GM21515 (cell line): Measurements from ENCODE around the gene CTTN.

ENCODE experiments used
- ATAC-seq: cut with Tn5 transposase; IDR thresholded peaks from one replicate; pipeline ENCODE4 v1.9.1; 2021; ENCODE audit not compliant: unreplicated experiment

Gene CTTN

GRCh38 chr11:70397983-70398833 lies at the start of gene CTTN:
TSS of gene CTTN (plus strand) at chr11:70398529. CDS start at chr11:70407298, 8,769 bp downstream.
- ATAC-seq = peak; percentile 53

GRCh38 chr11:70348608-70349007 lies 49.7 kb upstream of the CTTN start:
- no peak for ATAC-seq

- ATAC-seq = no peak
Observed at GRCh38 chr11:70351646-70352045, 46.7 kb upstream of the CTTN start.

- no peak for ATAC-seq
Observed at GRCh38 chr11:70352100-70352499, 46.2 kb upstream of the CTTN start.

- no peak for ATAC-seq
Observed at GRCh38 chr11:70352601-70353000, 45.7 kb upstream of the CTTN start.

- ATAC-seq = no peak
Observed at GRCh38 chr11:70353329-70353728, 45.0 kb upstream of the CTTN start.

- no peak for ATAC-seq
Observed at GRCh38 chr11:70353900-70354568, 44.3 kb upstream of the CTTN start.

GRCh38 chr11:70354629-70355028 lies 43.7 kb upstream of the CTTN start:
- no peak for ATAC-seq

GRCh38 chr11:70358753-70359152 lies 39.6 kb upstream of the CTTN start:
- ATAC-seq = no peak

- no peak for ATAC-seq
Observed at GRCh38 chr11:70359451-70360205, 38.7 kb upstream of the CTTN start.

GRCh38 chr11:70360211-70360610 lies 38.1 kb upstream of the CTTN start:
- ATAC-seq = no peak

- no peak for ATAC-seq
Observed at GRCh38 chr11:70364178-70364577, 34.2 kb upstream of the CTTN start.

GRCh38 chr11:70364745-70365543 lies 33.4 kb upstream of the CTTN start:
- ATAC-seq = no peak

GRCh38 chr11:70365544-70365927 lies 32.8 kb upstream of the CTTN start:
- no peak for ATAC-seq

GRCh38 chr11:70367071-70367470 lies 31.3 kb upstream of the CTTN start:
- ATAC-seq = no peak

GRCh38 chr11:70368961-70369360 lies 29.4 kb upstream of the CTTN start:
- no peak for ATAC-seq

- no peak for ATAC-seq
Observed at GRCh38 chr11:70371241-70371640, 27.1 kb upstream of the CTTN start.

GRCh38 chr11:70372076-70372475 lies 26.3 kb upstream of the CTTN start:
- ATAC-seq = no peak

GRCh38 chr11:70376621-70377020 lies 21.7 kb upstream of the CTTN start:
- ATAC-seq = no peak

GRCh38 chr11:70377645-70378044 lies 20.7 kb upstream of the CTTN start:
- no peak for ATAC-seq
